HEK293 (cell line): Measurements from ENCODE around the gene KCNA1.
A peak's percentile ranks its signal among the peaks of the same experiment; 100 is the strongest.

ENCODE experiments used
- CTCF ChIA-PET: fragments of 350-600 bp; formaldehyde crosslinking; extraction: SDS; loops from one replicate; lab custom pipeline; 2021; ENCODE audit warnings: antibody characterized with exemption; lab: Yijun Ruan, JAX
- POLR2A ChIA-PET: fragments of 300-600 bp; formaldehyde crosslinking; extraction: SDS; loops from one replicate; lab custom pipeline; 2020; ENCODE audit warnings: antibody characterized with exemption, inconsistent platforms; lab: Yijun Ruan, JAX
- H3K27ac ChIP-seq: fragments of 200-500 bp; sonication (Bioruptor generic); 2 replicates; pipeline ENCODE4 v1.5.1; 2014; ENCODE audit warnings: low read depth, low read length, control low read depth, inconsistent platforms; ENCODE audit errors: extremely low read depth
- H3K36me3 ChIP-seq, 2 experiments: fragments of 200-500 bp in 1 of 2; sonication (Bioruptor generic) in 1 of 2; 1 replicate in 1 of 2; 2 replicates in 1 of 2; pipeline ENCODE4 v1.5.1; 2014 to 2017; ENCODE audit warnings: inconsistent platforms in 2 of 2, low read length in 2 of 2; ENCODE audit not compliant: control insufficient read depth in 2 of 2, insufficient read depth in 1 of 2
- H3K4me1 ChIP-seq: fragments of 200-500 bp; sonication (Bioruptor generic); 2 replicates; pipeline ENCODE4 v1.5.1; 2014; ENCODE audit warnings: mild to moderate bottlenecking, low read length, inconsistent platforms; ENCODE audit not compliant: control insufficient read depth, insufficient read depth
- H3K4me3 ChIP-seq: 2 replicates; pipeline ENCODE4 v1.5.1; 2011; ENCODE audit warnings: low read depth, mild to moderate bottlenecking, control low read depth, low read length, moderate library complexity
- H3K9me3 ChIP-seq: fragments of 200-500 bp; sonication (Bioruptor generic); 2 replicates; pipeline ENCODE4 v1.5.1; 2014; ENCODE audit warnings: low read depth, low read length, inconsistent platforms; ENCODE audit not compliant: control insufficient read depth, insufficient read depth
- BCL6B ChIP-seq: fragments of 450-650 bp; formaldehyde crosslinking; IDR thresholded peaks from 2 replicates; pipeline ENCODE4 v1.5.1; 2017; ENCODE audit warnings: missing biosample characterization, missing genetic modification characterization
- FEZF1 ChIP-seq: fragments of 450-650 bp; formaldehyde crosslinking; IDR thresholded peaks from 2 replicates; pipeline ENCODE4 v1.5.1; 2016; ENCODE audit warnings: missing biosample characterization, missing genetic modification characterization
- GFI1B ChIP-seq: fragments of 450-650 bp; formaldehyde crosslinking; IDR thresholded peaks from 2 replicates; pipeline ENCODE4 v1.5.1; 2016; ENCODE audit warnings: missing biosample characterization, missing genetic modification characterization
- GLIS2 ChIP-seq: fragments of 450-650 bp; formaldehyde crosslinking; IDR thresholded peaks from 2 replicates; pipeline ENCODE4 v1.5.1; 2016; ENCODE audit warnings: missing biosample characterization, missing genetic modification characterization
- HOXA7 ChIP-seq: sonication (generic); formaldehyde crosslinking; IDR thresholded peaks from 2 replicates; pipeline ENCODE4 v1.8.1; 2022; ENCODE audit warnings: missing genetic modification reagents, borderline replicate concordance
- MZF1 ChIP-seq: fragments of 450-650 bp; formaldehyde crosslinking; IDR thresholded peaks from 2 replicates; pipeline ENCODE4 v1.5.1; 2017; ENCODE audit warnings: missing biosample characterization, missing genetic modification characterization, borderline replicate concordance
- PRDM1 ChIP-seq: fragments of 450-650 bp; formaldehyde crosslinking; IDR thresholded peaks from 2 replicates; pipeline ENCODE4; 2016; ENCODE audit warnings: missing biosample characterization, missing genetic modification characterization
- TCF7L2 ChIP-seq: IDR thresholded peaks from 2 replicates; pipeline ENCODE4 v1.6.1; 2011; ENCODE audit warnings: low read depth, mild to moderate bottlenecking, inconsistent platforms, low read length, moderate library complexity, borderline replicate concordance
- TRIM28 ChIP-seq: IDR thresholded peaks from 2 replicates; pipeline ENCODE4 v1.6.1; 2011; ENCODE audit warnings: low read length, control low read depth, borderline replicate concordance
- YY1 ChIP-seq: fragments of 450-650 bp; formaldehyde crosslinking; IDR thresholded peaks from 2 replicates; pipeline ENCODE4 v1.5.1; 2018; ENCODE audit warnings: missing biosample characterization, missing genetic modification characterization
- YY2 ChIP-seq: fragments of 450-650 bp; formaldehyde crosslinking; IDR thresholded peaks from 2 replicates; pipeline ENCODE4 v1.5.1; 2016; ENCODE audit warnings: missing biosample characterization, missing genetic modification characterization
- ZBTB1 ChIP-seq: fragments of 450-650 bp; formaldehyde crosslinking; IDR thresholded peaks from 2 replicates; pipeline ENCODE4 v1.5.1; 2016; ENCODE audit warnings: missing biosample characterization, missing genetic modification characterization
- ZIC2 ChIP-seq: fragments of 450-650 bp; formaldehyde crosslinking; IDR thresholded peaks from 2 replicates; pipeline ENCODE4 v1.5.1; 2016; ENCODE audit warnings: missing biosample characterization, missing genetic modification characterization
- ZNF121 ChIP-seq: fragments of 450-650 bp; formaldehyde crosslinking; IDR thresholded peaks from 2 replicates; pipeline ENCODE4 v1.5.1; 2016; ENCODE audit warnings: missing biosample characterization, missing genetic modification characterization
- ZNF16 ChIP-seq: fragments of 450-650 bp; formaldehyde crosslinking; IDR thresholded peaks from 2 replicates; pipeline ENCODE4 v1.5.1; 2016; ENCODE audit warnings: low read depth, missing biosample characterization, missing genetic modification characterization
- ZNF274 ChIP-seq, 2 experiments: fragments of 200-500 bp in 1 of 2; fragments of 450-650 bp in 1 of 2; sonication (Bioruptor generic) in 1 of 2; formaldehyde crosslinking in 1 of 2; IDR thresholded peaks; 2 replicates each; pipeline versions ENCODE4 v1.5.1 to v1.6.1; 2014 to 2016; ENCODE audit warnings: borderline replicate concordance in 1 of 2, inconsistent platforms in 1 of 2, low read length in 1 of 2, missing biosample characterization in 1 of 2, missing genetic modification characterization in 1 of 2
- ZNF350 ChIP-seq: fragments of 450-650 bp; formaldehyde crosslinking; IDR thresholded peaks from 2 replicates; pipeline ENCODE4 v1.5.0; 2017; ENCODE audit warnings: missing biosample characterization, mild to moderate bottlenecking, missing genetic modification characterization
- ZNF404 ChIP-seq: fragments of 450-650 bp; formaldehyde crosslinking; IDR thresholded peaks from 2 replicates; pipeline ENCODE4 v1.5.1; 2017; ENCODE audit warnings: missing biosample characterization, missing genetic modification characterization
- ZNF423 ChIP-seq: fragments of 450-650 bp; formaldehyde crosslinking; IDR thresholded peaks from 2 replicates; pipeline ENCODE4 v1.5.1; 2016; ENCODE audit warnings: missing biosample characterization, missing genetic modification characterization
- ZNF48 ChIP-seq: fragments of 450-650 bp; formaldehyde crosslinking; IDR thresholded peaks from 2 replicates; pipeline ENCODE4 v1.5.1; 2016; ENCODE audit warnings: missing biosample characterization, missing genetic modification characterization
- ZNF488 ChIP-seq: fragments of 450-650 bp; formaldehyde crosslinking; IDR thresholded peaks from 2 replicates; pipeline ENCODE4 v1.5.1; 2016; ENCODE audit warnings: missing biosample characterization, missing genetic modification characterization
- ZNF530 ChIP-seq: fragments of 450-650 bp; formaldehyde crosslinking; IDR thresholded peaks from 2 replicates; pipeline ENCODE4 v1.5.1; 2016; ENCODE audit warnings: low read depth, missing biosample characterization, missing genetic modification characterization
- ZNF623 ChIP-seq: fragments of 450-650 bp; formaldehyde crosslinking; IDR thresholded peaks from 2 replicates; pipeline ENCODE4 v1.5.1; 2016; ENCODE audit warnings: missing biosample characterization, missing genetic modification characterization
- ZNF629 ChIP-seq: fragments of 450-650 bp; formaldehyde crosslinking; IDR thresholded peaks from 2 replicates; pipeline ENCODE4 v1.5.1; 2017; ENCODE audit warnings: missing biosample characterization, missing genetic modification characterization
- ZNF658 ChIP-seq: fragments of 450-650 bp; formaldehyde crosslinking; IDR thresholded peaks from 2 replicates; pipeline ENCODE4; 2016; ENCODE audit warnings: missing biosample characterization, missing genetic modification characterization
- ZNF791 ChIP-seq: fragments of 450-650 bp; formaldehyde crosslinking; IDR thresholded peaks from 2 replicates; pipeline ENCODE4 v1.5.1; 2016; ENCODE audit warnings: missing biosample characterization, missing genetic modification characterization
- ZSCAN23 ChIP-seq: fragments of 450-650 bp; formaldehyde crosslinking; IDR thresholded peaks from 2 replicates; pipeline ENCODE4 v1.5.1; 2016; ENCODE audit warnings: missing biosample characterization, missing genetic modification characterization

KCNA1 gene

GRCh38 chr12:4959381-4959780, 49.7 kb downstream of the KCNA1 start:
- Histone ChIP-seq H3K27ac (no peak overlapping the region), H3K4me1 (no peaks in the 10 kb centered on the region; the same call in 1 of the 2 replicates), H3K9me3 (no peaks in the 10 kb centered on the region), H3K4me3 (no peak overlapping the region), H3K36me3 (no peaks in the 10 kb centered on the region)
- ChIA-PET POLR2A (no interaction called here), CTCF (interaction anchor here (0.6 to 1.5 kb wide), 2 partner anchors 11 to 104 kb away, joined by 3 to 4 read pairs; no protein-coding TSS in a partner anchor)
- no peak for TF ChIP-seq TCF7L2
- TF ChIP-seq ZNF404 = no peak
- TF ChIP-seq ZNF48 (tag by site-specific recombination) = no peak
- TF ChIP-seq ZNF530 (tag by site-specific recombination) = no peak
- no peak for TF ChIP-seq FEZF1 (tag by site-specific recombination)
- TF ChIP-seq MZF1 (tag by site-specific recombination) = no peak
- TF ChIP-seq GFI1B = no peak
- no peak for TF ChIP-seq ZNF791
- TF ChIP-seq ZNF274 (IDR thresholded peaks at IDR 0.05; ENCODE audit: low read length) = no peak
- no peak for TF ChIP-seq ZNF274 (tag by site-specific recombination; IDR thresholded peaks at IDR 0.05; ENCODE audit: borderline replicate concordance)
- no peak for TF ChIP-seq TRIM28
- no peak for TF ChIP-seq ZNF623 (tag by site-specific recombination)
- no peak for TF ChIP-seq ZNF121 (tag by site-specific recombination)

- 0 out of 2 replicates have a peak, but pooled peaks have one; percentile 47 for TF ChIP-seq PRDM1 (tag by site-specific recombination)
- TF ChIP-seq ZIC2 (tag by site-specific recombination) = peak; percentile 84
- TF ChIP-seq ZNF16 = no peak
- no peak for TF ChIP-seq YY1 (tag by site-specific recombination)
- Histone ChIP-seq H3K9me3 (no peaks in the 10 kb centered on the region), H3K4me3 (no peak overlapping the region), H3K27ac (no peak overlapping the region), H3K4me1 (no peaks in the 10 kb centered on the region; the same call in 1 of the 2 replicates), H3K36me3 (no peaks in the 10 kb centered on the region)
- ChIA-PET POLR2A (no interaction called here), CTCF (interaction anchor here (0.5 to 1.0 kb wide), 3 partner anchors 51 to 105 kb away, joined by 3 to 4 read pairs (median 3); no protein-coding TSS in a partner anchor)
Measured at GRCh38 chr12:4960030-4960429, 50.3 kb downstream of the KCNA1 start.

GRCh38 chr12:4960547-4960946, 50.8 kb downstream of the KCNA1 start:
- H3K4me1 ChIP-seq = no peaks in the 10 kb centered on the region; the same call in 1 of the 2 replicates
- H3K9me3 ChIP-seq = no peaks in the 10 kb centered on the region
- ChIA-PET CTCF (interaction anchor here (0.5 to 1.0 kb wide), 2 partner anchors 52 to 103 kb away, joined by 3 read pairs; no protein-coding TSS in a partner anchor), POLR2A (no interaction called here)
- no peaks in the 10 kb centered on the region for H3K36me3 ChIP-seq
- TF ChIP-seq ZBTB1 (tag by site-specific recombination) (no peak), ZNF423 (tag by site-specific recombination) (no peak), ZNF488 (tag by site-specific recombination) (no peak), HOXA7 (no peak), YY2 (no peak), ZNF658 (tag by site-specific recombination) (no peak), ZNF629 (tag by site-specific recombination) (no peak), BCL6B (tag by site-specific recombination) (no peak), ZSCAN23 (tag by site-specific recombination) (no peak), GLIS2 (no peak), ZNF350 (tag by site-specific recombination) (no peak)
- H3K4me3 ChIP-seq = no peak overlapping the region
- H3K27ac ChIP-seq = no peak overlapping the region
